HepG2 (cell line): ENCODE data around the gene C1GALT1. TPM values are rescaled to one million over a fixed set of nuclear protein-coding genes. Genes with fewer than 3 reads are reported as not detected.

Experiments
- AFF4 ChIP-seq: sonication (generic); formaldehyde crosslinking; IDR thresholded peaks from 2 replicates; pipeline ENCODE4 v1.4.0; 2020; ENCODE audit warnings: missing genetic modification reagents
- BRF2 ChIP-seq: sonication (generic); formaldehyde crosslinking; IDR thresholded peaks from 2 replicates; pipeline ENCODE4 v1.8.1; 2022; ENCODE audit warnings: mild to moderate bottlenecking, missing genetic modification reagents
- CC2D1A ChIP-seq: sonication (generic); formaldehyde crosslinking; IDR thresholded peaks from 2 replicates; pipeline ENCODE4 v1.8.1; 2023; ENCODE audit warnings: mild to moderate bottlenecking, missing genetic modification reagents
- GFI1 ChIP-seq: sonication (generic); formaldehyde crosslinking; IDR thresholded peaks from 2 replicates; pipeline ENCODE4 v1.5.0; 2020; ENCODE audit warnings: missing genetic modification reagents, mild to moderate bottlenecking, borderline replicate concordance
- IRX3 ChIP-seq: sonication (generic); formaldehyde crosslinking; IDR thresholded peaks from 2 replicates; pipeline ENCODE4 v1.8.1; 2023; ENCODE audit warnings: mild to moderate bottlenecking, low read depth, missing genetic modification reagents, borderline replicate concordance
- JARID2 ChIP-seq: sonication (generic); formaldehyde crosslinking; IDR thresholded peaks from 2 replicates; pipeline ENCODE4 v1.8.1; 2023; ENCODE audit warnings: missing genetic modification reagents, inconsistent platforms; ENCODE audit not compliant: insufficient replicate concordance
- THRA ChIP-seq: sonication (generic); formaldehyde crosslinking; IDR thresholded peaks from 2 replicates; pipeline ENCODE4 v1.4.0; 2020; ENCODE audit warnings: missing genetic modification reagents, borderline replicate concordance
- ZMYM4 ChIP-seq: sonication (generic); formaldehyde crosslinking; IDR thresholded peaks from 2 replicates; pipeline ENCODE4 v1.8.1; 2023; ENCODE audit warnings: mild to moderate bottlenecking, missing genetic modification reagents
- ZNF318 ChIP-seq: sonication (generic); formaldehyde crosslinking; IDR thresholded peaks from 2 replicates; pipeline ENCODE4 v1.4.0; 2020; ENCODE audit warnings: mild to moderate bottlenecking, missing genetic modification reagents
- ZNF557 ChIP-seq: sonication (generic); formaldehyde crosslinking; IDR thresholded peaks from 2 replicates; pipeline ENCODE4 v1.4.0; 2020; ENCODE audit warnings: missing genetic modification reagents
- ZNF773 ChIP-seq: sonication (generic); formaldehyde crosslinking; IDR thresholded peaks from 2 replicates; pipeline ENCODE4 v1.4.0; 2020; ENCODE audit warnings: missing genetic modification reagents, borderline replicate concordance
- ZSCAN9 ChIP-seq: IDR thresholded peaks from 2 replicates; pipeline ENCODE4 v1.6.1; 2016; ENCODE audit warnings: borderline replicate concordance
- polyA plus RNA-seq, 8 experiments: library from polyadenylated mRNA; depleted of rRNA in 3 of 8; stranded (reverse) in 7 of 8; unstranded in 1 of 8; fragments of >200 nt; fragmentation: Illumina TruSeq in 4 of 8; extraction: Trizol in 4 of 8; gene quantifications; 2 replicates each; pipeline versions ENCODE4 v1.2.1 to v1.2.3, GENCODE V29; 2011 to 2016; ENCODE audit warnings: low read depth in 4 of 8, missing spikeins in 1 of 8, mixed read lengths in 1 of 8; ENCODE audit not compliant: insufficient read depth in 1 of 8
- total RNA-seq, 5 experiments: library from RNA; depleted of rRNA; stranded (reverse); fragments of >200 nt; fragmentation: Illumina TruSeq; extraction: Trizol; gene quantifications; 2 replicates each; pipeline ENCODE4 v1.2.3, GENCODE V29; 2016; ENCODE audit warnings: low read depth in 1 of 5

C1GALT1 gene
- total and polyA plus RNA-seq, 2 of the 13 experiments (the other 11 are each of a cell fraction or from before 2014, with no cell fraction given): 57.1 to 65.9 TPM

- TF ChIP-seq AFF4 (CRISPR knock-in tag): no peak
- TF ChIP-seq ZNF773: no peak
- TF ChIP-seq IRX3 (CRISPR knock-in tag): no peak
- TF ChIP-seq GFI1 (CRISPR knock-in tag): peak; percentile 45; the same call in 1 of the 2 replicates
- TF ChIP-seq THRA: peak; percentile 16; the same call in 1 of the 2 replicates
- TF ChIP-seq ZSCAN9 (CRISPR knock-in tag): no peak
- TF ChIP-seq ZNF557 (CRISPR knock-in tag): no peak
- TF ChIP-seq ZMYM4: peak; percentile 35; the same call in 1 of the 2 replicates
- TF ChIP-seq ZNF318 (CRISPR knock-in tag): no peak
- TF ChIP-seq CC2D1A: no peak
- TF ChIP-seq JARID2 (CRISPR knock-in tag): no peak
- no peak for TF ChIP-seq BRF2 (CRISPR knock-in tag)
These were observed 33.4 kb upstream of the C1GALT1 start (continued) for GRCh38 chr7:7148798-7149481.
